Measurements from ENCODE around the gene BATF3. TPM values are rescaled to one million over a fixed set of nuclear protein-coding genes. Genes with fewer than 3 reads are reported as not detected.

The BATF3 gene
- total and polyA plus RNA-seq, 9 of the 15 experiments (the other 6 are each of a cell fraction or from before 2014, with no cell fraction given), result 0.40 to 3.8 (median 2.0) TPM

- TF ChIP-seq PREB (CRISPR knock-in tag; IDR thresholded peaks at IDR 0.05), result no peak
- no peak for TF ChIP-seq SMAD3 (CRISPR knock-in tag; conservative IDR thresholded peaks at IDR 0.05)
- TF ChIP-seq ZNF174 (CRISPR knock-in tag; IDR thresholded peaks at IDR 0.05), result no peak
- TF ChIP-seq TEAD2 (tag; IDR thresholded peaks at IDR 0.05), result no peak
- no peak for TF ChIP-seq ZNF407 (IDR thresholded peaks at IDR 0.05; ENCODE audit: low read depth)
- no peak for TF ChIP-seq ZNF165 (CRISPR knock-in tag; IDR thresholded peaks at IDR 0.05; ENCODE audit: borderline replicate concordance)
- TF ChIP-seq DACH1 (IDR thresholded peaks at IDR 0.05; ENCODE audit: partially characterized antibody), result no peak
- no peak for TF ChIP-seq MTA1 (IDR thresholded peaks at IDR 0.05; ENCODE audit: borderline replicate concordance)
- peak; percentile 81 for TF ChIP-seq STAG1 (CRISPR knock-in tag; IDR thresholded peaks at IDR 0.05; ENCODE audit: borderline replicate concordance)
- no peak for TF ChIP-seq JUND (IDR thresholded peaks at IDR 0.05; ENCODE audit: borderline replicate concordance, low read depth, low read length)
- TF ChIP-seq JUND (tag; IDR thresholded peaks at IDR 0.05; ENCODE audit: borderline replicate concordance, low read depth, low read length), result no peak
- peak; percentile 90; the same call in 1 of the 2 replicates for TF ChIP-seq ZNF224 (CRISPR knock-in tag; IDR thresholded peaks at IDR 0.05)
- TF ChIP-seq ZC3H4 (CRISPR knock-in tag; IDR thresholded peaks at IDR 0.05; ENCODE audit: borderline replicate concordance), result no peak
- no peak for TF ChIP-seq KLF10 (CRISPR knock-in tag; IDR thresholded peaks at IDR 0.05)
- TF ChIP-seq KLF13 (tag; IDR thresholded peaks at IDR 0.05; ENCODE audit: borderline replicate concordance, low read depth), result no peak
- TF ChIP-seq NCOR1 (IDR thresholded peaks at IDR 0.05), result no peak
- TF ChIP-seq JUN (IDR thresholded peaks at IDR 0.05; ENCODE audit: borderline replicate concordance, low read depth, low read length), result no peak
- peak; percentile 74; the same call in 1 of the 2 replicates for TF ChIP-seq JUN (CRISPR knock-in tag; IDR thresholded peaks at IDR 0.05; ENCODE audit: borderline replicate concordance)
- TF ChIP-seq KAT7 (CRISPR knock-in tag; IDR thresholded peaks at IDR 0.05; ENCODE audit: borderline replicate concordance), result peak; percentile 38; the same call in 1 of the 2 replicates
Observed at GRCh38 chr1:212699104-212699624, 476 bp downstream of the BATF3 start (continued).
